HG03175 (cell line): ENCODE data around the gene NOS1AP.
"Not testable (repeated sequence)": the region's sequence is repeated elsewhere in the genome, so short reads cannot be mapped to it uniquely, and the experiment has no call there.

Source experiments
- ATAC-seq: cut with Tn5 transposase; IDR thresholded peaks from one replicate; pipeline ENCODE4 v1.9.1; 2021; ENCODE audit warnings: mild to moderate bottlenecking, moderate library complexity; ENCODE audit not compliant: unreplicated experiment

NOS1AP gene

GRCh38 chr1:162391790-162392563 is 322.5 kb downstream of the NOS1AP start:
- ATAC-seq, result no peak

DNA sequence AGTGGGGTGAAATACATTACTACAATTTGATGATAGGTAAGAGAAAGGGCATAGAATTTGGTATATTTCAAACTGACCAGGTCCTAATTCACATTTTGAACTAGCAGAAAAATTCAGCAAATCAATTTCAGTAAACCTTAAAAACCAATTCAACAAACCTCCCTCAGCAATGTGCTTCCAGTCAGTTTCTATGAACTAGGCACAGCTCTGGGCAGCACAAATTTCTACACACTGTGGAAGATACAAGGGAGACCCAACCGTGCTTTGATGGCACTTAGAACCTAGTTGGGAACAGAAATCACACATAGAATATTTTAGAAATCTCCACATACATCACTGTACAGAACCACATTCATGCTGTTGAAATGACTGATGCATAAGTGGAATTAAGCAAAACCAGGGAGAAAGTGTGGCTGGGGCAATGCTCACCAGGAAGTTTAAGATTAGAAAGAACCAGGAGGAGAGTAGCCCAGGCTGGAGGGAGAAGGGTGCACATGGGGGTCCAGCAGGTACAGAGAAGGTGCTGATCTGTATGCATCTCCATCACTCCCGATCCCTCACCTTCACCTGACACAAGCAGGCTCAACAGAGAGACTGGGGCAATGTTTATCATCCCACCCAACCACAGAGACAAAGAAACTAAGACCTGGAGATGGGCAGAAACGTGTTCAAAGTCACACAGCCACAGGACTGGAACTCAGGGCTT is 326.9 kb downstream of the NOS1AP start:
- no peak for ATAC-seq

DNA sequence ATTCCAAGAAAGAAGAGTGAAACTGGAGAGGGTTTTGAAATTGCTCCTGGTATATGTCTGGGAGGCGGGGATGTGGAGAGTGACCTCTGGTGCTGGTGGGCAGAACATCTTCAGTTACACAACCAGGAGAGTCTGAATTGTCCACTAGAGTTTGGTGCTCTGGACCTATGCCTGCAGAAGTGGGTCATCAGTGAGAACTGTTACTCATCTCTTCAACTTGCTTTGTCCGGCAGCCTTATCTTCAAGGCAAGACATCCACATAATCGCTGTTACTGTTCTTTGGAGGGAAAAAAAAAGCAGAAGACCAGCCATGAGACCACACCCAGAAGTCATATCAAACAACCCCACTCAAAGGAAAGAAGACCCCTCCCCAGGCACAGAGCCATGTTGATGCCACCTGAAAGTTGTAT is 327.6 kb downstream of the NOS1AP start:
- ATAC-seq, result no peak

- no peak for ATAC-seq
Measured at GRCh38 chr1:162397943-162398560, 328.6 kb downstream of the NOS1AP start.

DNA sequence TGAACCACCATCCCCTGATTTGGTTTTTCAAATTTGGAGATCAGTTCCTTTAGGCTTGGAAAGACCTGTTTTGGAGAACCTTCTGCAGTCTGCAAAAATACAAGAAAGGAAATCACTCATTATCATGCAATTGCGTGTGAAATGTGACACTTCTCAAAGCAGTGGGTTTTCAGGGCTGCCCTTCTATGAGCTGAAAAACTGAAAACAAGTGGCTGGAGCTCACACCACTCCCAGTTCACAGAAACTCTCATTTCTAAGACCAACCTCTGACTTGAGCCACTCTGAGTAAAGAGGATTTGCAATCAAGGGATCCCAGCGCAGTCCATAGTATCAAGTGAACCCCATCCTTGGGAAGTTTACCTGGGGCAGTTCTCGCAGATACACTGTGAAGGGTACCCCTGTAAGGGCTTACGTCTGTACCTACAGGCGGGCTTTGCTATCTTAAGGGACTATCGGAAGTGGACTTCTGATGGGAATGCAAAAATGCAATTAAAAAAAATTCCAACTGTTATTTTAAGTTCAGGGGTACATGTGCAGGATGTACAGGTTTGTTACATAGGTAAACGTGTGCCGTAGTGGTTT is 329.6 kb downstream of the NOS1AP start:
- no peak for ATAC-seq

- no peak for ATAC-seq
Measured at GRCh38 chr1:162400790-162401355, 331.4 kb downstream of the NOS1AP start.

GRCh38 chr1:162404550-162405160 is 335.2 kb downstream of the NOS1AP start:
- no peak for ATAC-seq

DNA sequence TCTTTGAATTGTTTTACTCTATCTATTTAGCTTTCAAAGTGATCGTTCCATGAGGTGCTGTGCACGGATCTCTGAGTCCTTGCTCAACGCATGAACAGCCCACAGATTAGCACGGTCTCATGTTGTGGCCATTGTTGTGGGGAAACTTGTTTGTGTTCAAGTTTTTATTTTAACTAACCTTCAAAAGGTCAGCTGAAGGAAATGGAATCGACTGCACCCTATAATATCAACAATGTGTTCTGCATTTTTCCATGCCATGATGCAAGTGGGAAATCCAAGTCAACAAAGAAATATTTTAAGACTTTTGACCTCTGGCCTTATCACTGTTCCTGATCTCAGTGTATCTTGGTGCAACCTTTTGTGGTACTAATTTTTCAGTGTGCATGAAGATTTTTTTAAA is 336.3 kb downstream of the NOS1AP start:
- ATAC-seq, result no peak

DNA sequence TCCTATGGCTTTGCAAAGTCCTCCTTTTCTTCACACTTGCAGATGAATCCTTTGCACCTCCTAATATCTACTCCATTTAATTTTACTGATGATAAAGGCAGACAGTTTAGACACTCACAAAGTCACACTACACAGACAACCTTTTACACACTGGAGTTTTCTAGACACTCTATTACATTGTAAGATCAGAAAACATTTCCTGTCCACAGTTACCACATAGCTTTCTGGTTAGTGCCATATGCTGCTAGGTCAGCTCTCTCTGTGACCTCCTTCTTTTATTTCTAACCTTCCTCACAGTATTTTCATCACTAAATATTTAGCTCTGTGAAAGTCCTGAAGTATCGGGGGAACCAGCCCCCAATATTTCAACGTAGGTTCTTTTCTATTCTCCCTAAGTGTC is 337.3 kb downstream of the NOS1AP start:
- no peak for ATAC-seq

GRCh38 chr1:162407539-162407938 is 338.0 kb downstream of the NOS1AP start:
- no peak for ATAC-seq

DNA sequence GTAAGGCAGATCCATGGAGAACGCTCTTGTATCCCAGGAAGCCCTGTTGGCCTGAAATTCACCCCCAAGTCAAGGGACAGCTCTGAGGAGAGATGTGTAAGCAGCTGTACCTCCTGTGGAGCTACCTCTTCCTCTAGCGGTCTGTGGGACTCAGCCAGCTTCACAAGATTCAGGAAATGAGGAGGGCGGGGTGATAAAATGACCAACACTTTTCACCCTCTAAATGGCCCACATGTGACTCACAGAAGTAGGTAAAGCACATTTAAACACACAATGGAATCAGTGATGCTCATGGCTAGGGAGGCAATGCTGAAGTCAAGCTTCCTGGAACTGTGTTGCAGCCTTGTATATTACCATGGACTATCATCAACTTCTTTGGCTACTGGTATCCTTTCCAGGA is 342.5 kb downstream of the NOS1AP start, which contains the start of gene SH2D1B:
SH2D1B (minus strand) TSS at position 135 of the 400 bp plus-strand sequence; CDS start at position 15, 120 bp downstream.
- no peak for ATAC-seq

- ATAC-seq, result no peak
Measured at GRCh38 chr1:162416215-162416614, 346.7 kb downstream of the NOS1AP start.

GRCh38 chr1:162416909-162417308 is 347.4 kb downstream of the NOS1AP start:
- ATAC-seq, result no peak

DNA sequence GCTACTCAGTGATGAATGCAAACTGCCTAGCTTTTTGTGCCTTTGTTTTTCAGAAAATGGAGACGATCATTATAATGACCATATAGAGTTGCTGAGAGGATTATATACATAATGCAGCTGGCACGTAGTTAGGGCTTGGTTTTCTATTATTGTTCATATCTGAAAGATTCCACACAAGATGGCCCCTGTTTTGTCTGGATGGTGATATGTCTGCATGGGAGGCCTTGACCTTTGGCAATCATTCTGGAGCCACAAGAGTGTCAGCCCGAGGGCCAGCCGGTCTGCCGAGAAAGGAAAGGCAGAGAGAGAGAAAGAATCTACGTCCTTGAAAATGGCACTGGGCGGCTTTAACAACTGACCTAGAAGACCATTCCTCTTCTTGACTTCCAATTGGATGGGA is 348.2 kb downstream of the NOS1AP start:
- no peak for ATAC-seq

- not testable (repeated sequence) for ATAC-seq
Measured at GRCh38 chr1:162418584-162418983, 349.1 kb downstream of the NOS1AP start.

- ATAC-seq, result not testable (repeated sequence)
Measured at GRCh38 chr1:162419450-162419931, 350.0 kb downstream of the NOS1AP start.
